ENCODE measurements around the gene SUCNR1.
"Not testable (repeated sequence)": the region's sequence is repeated elsewhere in the genome, so short reads cannot be mapped to it uniquely, and the experiment has no call there.

Gene SUCNR1

GRCh38 chr3:151903501-151903991 lies 30.1 kb downstream of the SUCNR1 start:
- DNase-seq = no peak

GRCh38 chr3:151905647-151906046 lies 32.2 kb downstream of the SUCNR1 start:
- no peak for DNase-seq

GRCh38 chr3:151906751-151907150 lies 33.3 kb downstream of the SUCNR1 start:
- no peak for DNase-seq

- DNase-seq = no peak
Measured at GRCh38 chr3:151908399-151908798, 35.0 kb downstream of the SUCNR1 start.

- DNase-seq = no peak
Measured at GRCh38 chr3:151909681-151910405, 36.4 kb downstream of the SUCNR1 start.

- DNase-seq = no peak
Measured at GRCh38 chr3:151911462-151911861, 38.0 kb downstream of the SUCNR1 start.

GRCh38 chr3:151912028-151912427 lies 38.6 kb downstream of the SUCNR1 start:
- no peak for DNase-seq

- DNase-seq = no peak
Measured at GRCh38 chr3:151916781-151917180, 43.3 kb downstream of the SUCNR1 start.

GRCh38 chr3:151918253-151919029 lies 45.0 kb downstream of the SUCNR1 start:
- DNase-seq = no peak

GRCh38 chr3:151919030-151919328 lies 45.5 kb downstream of the SUCNR1 start:
- no peak for DNase-seq

GRCh38 chr3:151919446-151919845 lies 46.0 kb downstream of the SUCNR1 start:
- no peak for DNase-seq

GRCh38 chr3:151923901-151924300 lies 50.5 kb downstream of the SUCNR1 start:
- no peak for DNase-seq

- no peak for DNase-seq
Measured at GRCh38 chr3:151924753-151925152, 51.3 kb downstream of the SUCNR1 start.

GRCh38 chr3:151925419-151925818 lies 52.0 kb downstream of the SUCNR1 start:
- DNase-seq = no peak

GRCh38 chr3:151925876-151926275 lies 52.4 kb downstream of the SUCNR1 start:
- no peak for DNase-seq

GRCh38 chr3:151926956-151927355 lies 53.5 kb downstream of the SUCNR1 start:
- DNase-seq = no peak

- not testable (repeated sequence) for DNase-seq
Measured at GRCh38 chr3:151927915-151928525, 54.6 kb downstream of the SUCNR1 start.

- no peak for DNase-seq
Measured at GRCh38 chr3:151931171-151931570, 57.7 kb downstream of the SUCNR1 start.

GRCh38 chr3:151933234-151933853 lies 59.9 kb downstream of the SUCNR1 start:
- no peak for DNase-seq

All from right forelimb (tissue), 1 donor.